ENCODE results near the gene LPP.

LPP gene

DNA sequence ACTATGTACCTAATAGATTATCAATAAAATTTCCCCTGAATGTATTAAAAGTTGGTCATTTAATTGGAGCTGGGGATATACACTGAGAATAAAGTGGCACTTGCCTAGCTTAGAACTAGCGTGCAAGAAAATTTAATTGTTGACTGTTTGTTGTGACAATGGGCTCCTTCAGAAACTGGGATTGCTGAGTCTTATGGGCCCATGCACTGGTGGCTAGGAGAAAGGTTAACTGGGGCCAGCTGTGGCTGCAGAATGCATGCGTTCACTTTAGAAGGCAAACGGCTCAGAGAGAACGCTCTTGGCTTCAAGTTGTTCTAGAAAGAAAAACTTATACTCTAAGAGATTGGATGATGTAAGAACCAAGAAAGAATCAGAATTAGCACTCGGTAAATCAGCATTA, 18.7 kb upstream of the LPP start:
- Histone ChIP-seq H3K4me3 (ENCODE audit: insufficient read depth, low read length, poor library complexity, severe bottlenecking) (no peak overlapping the region), H3K4me2 (ENCODE audit: low read depth, low read length, poor library complexity, severe bottlenecking) (no peak overlapping the region), H3K27ac (ENCODE audit: low read depth, low read length) (no peak overlapping the region), H3K9me2 (replicated peaks; ENCODE audit: insufficient read depth, low read length) (no peaks in the 10 kb centered on the region), H3K27me3 (ENCODE audit: low read length) (no peaks in the 10 kb centered on the region), H3F3A (ENCODE audit: insufficient read depth) (no peaks in the 10 kb centered on the region), H3K9ac (ENCODE audit: low read length) (no peak overlapping the region), H3K9me3 (ENCODE audit: insufficient read depth, low read length) (no peaks in the 10 kb centered on the region), H3K79me2 (ENCODE audit: insufficient read depth, low read length) (no peaks in the 10 kb centered on the region), H4K20me1 (ENCODE audit: low read depth, low read length) (no peaks in the 10 kb centered on the region), H3K36me3 (ENCODE audit: low read length) (no peaks in the 10 kb centered on the region), H2AFZ (ENCODE audit: low read depth, low read length, severe bottlenecking) (no peak overlapping the region)
- no peak for TF ChIP-seq EZH2phosphoT487 (conservative IDR thresholded peaks at IDR 0.05; ENCODE audit: low read length)
- TF ChIP-seq, protein P1, sequence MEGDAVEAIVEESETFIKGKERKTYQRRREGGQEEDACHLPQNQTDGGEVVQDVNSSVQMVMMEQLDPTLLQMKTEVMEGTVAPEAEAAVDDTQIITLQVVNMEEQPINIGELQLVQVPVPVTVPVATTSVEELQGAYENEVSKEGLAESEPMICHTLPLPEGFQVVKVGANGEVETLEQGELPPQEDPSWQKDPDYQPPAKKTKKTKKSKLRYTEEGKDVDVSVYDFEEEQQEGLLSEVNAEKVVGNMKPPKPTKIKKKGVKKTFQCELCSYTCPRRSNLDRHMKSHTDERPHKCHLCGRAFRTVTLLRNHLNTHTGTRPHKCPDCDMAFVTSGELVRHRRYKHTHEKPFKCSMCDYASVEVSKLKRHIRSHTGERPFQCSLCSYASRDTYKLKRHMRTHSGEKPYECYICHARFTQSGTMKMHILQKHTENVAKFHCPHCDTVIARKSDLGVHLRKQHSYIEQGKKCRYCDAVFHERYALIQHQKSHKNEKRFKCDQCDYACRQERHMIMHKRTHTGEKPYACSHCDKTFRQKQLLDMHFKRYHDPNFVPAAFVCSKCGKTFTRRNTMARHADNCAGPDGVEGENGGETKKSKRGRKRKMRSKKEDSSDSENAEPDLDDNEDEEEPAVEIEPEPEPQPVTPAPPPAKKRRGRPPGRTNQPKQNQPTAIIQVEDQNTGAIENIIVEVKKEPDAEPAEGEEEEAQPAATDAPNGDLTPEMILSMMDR (IDR thresholded peaks at IDR 0.05; ENCODE audit: insufficient read depth, low read length, poor library complexity, severe bottlenecking), result no peak

DNA sequence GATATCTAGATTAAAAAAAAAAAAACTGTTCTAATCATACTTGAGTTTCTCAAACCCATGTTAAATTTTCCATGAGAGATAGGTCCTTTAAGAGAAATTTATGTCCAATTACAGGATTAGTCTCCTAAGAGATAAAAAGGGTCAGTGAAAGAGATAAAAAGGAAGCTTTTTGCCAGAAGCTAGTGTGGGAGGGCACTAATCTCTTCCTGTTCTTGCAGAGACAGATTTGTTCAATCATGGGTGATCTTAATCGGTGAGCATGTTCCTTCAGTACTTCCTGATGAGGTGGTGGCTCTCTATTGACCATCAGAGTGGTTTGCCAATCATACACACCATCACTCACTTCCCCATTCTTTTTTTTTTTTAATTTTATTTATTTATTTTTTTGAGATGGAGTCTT, 16.9 kb upstream of the LPP start:
- Histone ChIP-seq H3K79me2 (ENCODE audit: insufficient read depth, low read length) (no peaks in the 10 kb centered on the region), H3K9me3 (ENCODE audit: insufficient read depth, low read length) (no peaks in the 10 kb centered on the region), H3K4me3 (ENCODE audit: insufficient read depth, low read length, poor library complexity, severe bottlenecking) (no peak overlapping the region), H3K36me3 (ENCODE audit: low read length) (no peaks in the 10 kb centered on the region), H3K27me3 (ENCODE audit: low read length) (no peaks in the 10 kb centered on the region), H2AFZ (ENCODE audit: low read depth, low read length, severe bottlenecking) (no peak overlapping the region), H3K4me2 (ENCODE audit: low read depth, low read length, poor library complexity, severe bottlenecking) (no peak overlapping the region), H3K27ac (ENCODE audit: low read depth, low read length) (no peak overlapping the region), H4K20me1 (ENCODE audit: low read depth, low read length) (no peaks in the 10 kb centered on the region), H3K9ac (ENCODE audit: low read length) (no peak overlapping the region), H3F3A (ENCODE audit: insufficient read depth) (no peaks in the 10 kb centered on the region), H3K9me2 (replicated peaks; ENCODE audit: insufficient read depth, low read length) (no peaks in the 10 kb centered on the region)
- TF ChIP-seq, protein P1 (IDR thresholded peaks at IDR 0.05; ENCODE audit: insufficient read depth, low read length, poor library complexity, severe bottlenecking), result no peak
- no peak for TF ChIP-seq EZH2phosphoT487 (conservative IDR thresholded peaks at IDR 0.05; ENCODE audit: low read length)

DNA sequence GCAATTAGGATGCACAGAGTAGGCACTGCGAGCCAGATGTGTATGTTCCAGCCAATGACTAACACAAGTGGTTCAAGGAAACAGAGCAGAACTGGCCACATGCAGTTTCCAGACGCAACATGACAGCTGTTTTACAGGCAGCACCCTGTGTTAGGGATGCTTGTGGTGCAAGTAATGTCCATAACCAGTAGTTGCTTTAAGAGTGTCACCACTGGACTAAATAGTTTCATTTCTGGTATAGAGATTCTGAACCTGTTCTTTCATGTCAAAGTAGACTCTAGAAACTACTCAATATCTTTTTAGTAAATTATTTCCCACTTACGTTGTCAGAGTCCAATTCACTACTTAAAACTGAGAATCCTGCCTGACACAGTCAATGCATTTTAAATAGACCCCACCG, 14.5 kb upstream of the LPP start:
- H3K9ac ChIP-seq (ENCODE audit: low read length), result no peak overlapping the region
- TF ChIP-seq, protein P1 (IDR thresholded peaks at IDR 0.05; ENCODE audit: insufficient read depth, low read length, poor library complexity, severe bottlenecking), result no peak
- no peaks in the 10 kb centered on the region for H3K9me3 ChIP-seq (ENCODE audit: insufficient read depth, low read length)
- H3K4me2 ChIP-seq (ENCODE audit: low read depth, low read length, poor library complexity, severe bottlenecking), result no peak overlapping the region
- no peaks in the 10 kb centered on the region for H4K20me1 ChIP-seq (ENCODE audit: low read depth, low read length)
- no peak overlapping the region for H3K4me3 ChIP-seq (ENCODE audit: insufficient read depth, low read length, poor library complexity, severe bottlenecking)
- H3K36me3 ChIP-seq (ENCODE audit: low read length), result no peaks in the 10 kb centered on the region
- no peak overlapping the region for H3K27ac ChIP-seq (ENCODE audit: low read depth, low read length)
- H3K27me3 ChIP-seq (ENCODE audit: low read length), result no peaks in the 10 kb centered on the region
- H3K9me2 ChIP-seq (replicated peaks; ENCODE audit: insufficient read depth, low read length), result no peaks in the 10 kb centered on the region
- H3F3A ChIP-seq (ENCODE audit: insufficient read depth), result no peaks in the 10 kb centered on the region
- H2AFZ ChIP-seq (ENCODE audit: low read depth, low read length, severe bottlenecking), result no peak overlapping the region
- no peaks in the 10 kb centered on the region for H3K79me2 ChIP-seq (ENCODE audit: insufficient read depth, low read length)

DNA sequence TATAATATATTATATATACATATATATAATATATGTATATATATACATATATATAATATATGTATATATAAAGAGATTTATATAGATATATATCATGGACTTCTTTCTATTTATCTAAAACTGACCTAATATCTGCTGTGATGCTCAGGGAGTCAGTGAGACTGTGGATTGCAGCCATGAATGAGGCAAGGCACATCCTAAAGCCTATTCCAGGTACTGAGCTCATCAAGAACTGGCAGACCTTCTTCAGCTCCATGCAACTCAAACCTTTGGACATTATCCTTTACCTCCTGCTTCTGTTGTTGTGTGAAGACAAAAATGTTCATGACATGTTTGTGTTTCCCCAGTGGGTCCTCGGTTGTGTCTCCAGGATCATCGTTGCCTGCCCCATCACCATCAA, 7.7 kb upstream of the LPP start:
- Histone ChIP-seq H3F3A (ENCODE audit: insufficient read depth) (peaks cover 7% of the 10 kb centered on the region), H4K20me1 (ENCODE audit: low read depth, low read length) (no peaks in the 10 kb centered on the region), H3K9me3 (ENCODE audit: insufficient read depth, low read length) (no peaks in the 10 kb centered on the region), H3K9me2 (replicated peaks; ENCODE audit: insufficient read depth, low read length) (no peaks in the 10 kb centered on the region), H3K79me2 (ENCODE audit: insufficient read depth, low read length) (no peaks in the 10 kb centered on the region), H3K27ac (ENCODE audit: low read depth, low read length) (no peak overlapping the region), H3K4me2 (ENCODE audit: low read depth, low read length, poor library complexity, severe bottlenecking) (no peak overlapping the region), H3K4me3 (ENCODE audit: insufficient read depth, low read length, poor library complexity, severe bottlenecking) (no peak overlapping the region), H3K27me3 (ENCODE audit: low read length) (no peaks in the 10 kb centered on the region), H2AFZ (ENCODE audit: low read depth, low read length, severe bottlenecking) (no peak overlapping the region), H3K36me3 (ENCODE audit: low read length) (no peaks in the 10 kb centered on the region), H3K9ac (ENCODE audit: low read length) (no peak overlapping the region)
- TF ChIP-seq, protein P1 (IDR thresholded peaks at IDR 0.05; ENCODE audit: insufficient read depth, low read length, poor library complexity, severe bottlenecking), result no peak
- no peak for TF ChIP-seq EZH2phosphoT487 (conservative IDR thresholded peaks at IDR 0.05; ENCODE audit: low read length)

Data from SU-DHL-6 (cell line).